HEK293 (cell line): ENCODE data around the gene MLPH.

Experiments
- YY1 ChIP-seq: fragments of 450-650 bp; formaldehyde crosslinking; IDR thresholded peaks from 2 replicates; pipeline ENCODE4 v1.5.1; 2018; ENCODE audit warnings: missing biosample characterization, missing genetic modification characterization
- ZBTB1 ChIP-seq: fragments of 450-650 bp; formaldehyde crosslinking; IDR thresholded peaks from 2 replicates; pipeline ENCODE4 v1.5.1; 2016; ENCODE audit warnings: missing biosample characterization, missing genetic modification characterization
- ZFP3 ChIP-seq: fragments of 450-650 bp; formaldehyde crosslinking; IDR thresholded peaks from 2 replicates; pipeline ENCODE4 v1.5.1; 2016; ENCODE audit warnings: low read depth, missing biosample characterization, missing genetic modification characterization
- ZNF24 ChIP-seq: fragments of 450-650 bp; formaldehyde crosslinking; IDR thresholded peaks from 2 replicates; pipeline ENCODE4 v1.5.1; 2016; ENCODE audit warnings: missing biosample characterization, missing genetic modification characterization
- ZNF274 ChIP-seq, 2 experiments: fragments of 200-500 bp in 1 of 2; fragments of 450-650 bp in 1 of 2; sonication (Bioruptor generic) in 1 of 2; formaldehyde crosslinking in 1 of 2; IDR thresholded peaks; 2 replicates each; pipeline versions ENCODE4 v1.5.1 to v1.6.1; 2014 to 2016; ENCODE audit warnings: borderline replicate concordance in 1 of 2, inconsistent platforms in 1 of 2, low read length in 1 of 2, missing biosample characterization in 1 of 2, missing genetic modification characterization in 1 of 2
- ZNF292 ChIP-seq: fragments of 450-650 bp; formaldehyde crosslinking; IDR thresholded peaks from 2 replicates; pipeline ENCODE4 v1.5.1; 2016; ENCODE audit warnings: low read depth, missing biosample characterization, missing genetic modification characterization, borderline replicate concordance
- ZSCAN16 ChIP-seq: fragments of 450-650 bp; formaldehyde crosslinking; IDR thresholded peaks from 2 replicates; pipeline ENCODE4 v1.5.1; 2016; ENCODE audit warnings: missing biosample characterization, missing genetic modification characterization
- TF ChIP-seq, protein P1 (sequence below): fragments of 450-650 bp; formaldehyde crosslinking; IDR thresholded peaks from 2 replicates; pipeline ENCODE4 v1.5.1; 2016; ENCODE audit warnings: missing biosample characterization, missing genetic modification characterization, low read depth
- TF ChIP-seq, protein P2 (sequence below): fragments of 450-650 bp; formaldehyde crosslinking; IDR thresholded peaks from 2 replicates; pipeline ENCODE4 v1.5.1; 2016; ENCODE audit warnings: missing biosample characterization, missing genetic modification characterization
- TF ChIP-seq, protein P3 (sequence below): fragments of 450-650 bp; formaldehyde crosslinking; IDR thresholded peaks from 2 replicates; pipeline ENCODE4 v1.5.1; 2016; ENCODE audit warnings: missing biosample characterization, missing genetic modification characterization

DNA sequence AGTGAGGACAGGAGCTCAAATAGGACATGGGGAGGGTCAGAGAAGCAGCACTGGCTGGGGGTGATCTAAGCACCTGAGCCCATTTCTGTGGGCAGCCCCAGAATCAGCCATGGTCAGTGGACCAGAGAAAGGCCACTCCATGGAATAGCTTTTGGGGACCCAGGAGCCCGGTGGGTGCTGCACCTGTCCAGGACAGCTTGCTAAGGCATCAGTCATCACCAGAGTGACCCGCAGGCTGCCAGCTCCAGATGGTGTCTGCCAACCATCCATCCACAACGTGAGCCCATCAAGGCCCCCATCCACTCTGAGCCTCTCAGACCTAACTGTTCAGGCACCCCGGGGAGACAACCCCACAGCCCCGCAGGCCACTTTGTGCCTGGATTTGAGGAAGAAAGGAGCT lies 49.5 kb upstream of the MLPH start:
- TF ChIP-seq, protein P1, sequence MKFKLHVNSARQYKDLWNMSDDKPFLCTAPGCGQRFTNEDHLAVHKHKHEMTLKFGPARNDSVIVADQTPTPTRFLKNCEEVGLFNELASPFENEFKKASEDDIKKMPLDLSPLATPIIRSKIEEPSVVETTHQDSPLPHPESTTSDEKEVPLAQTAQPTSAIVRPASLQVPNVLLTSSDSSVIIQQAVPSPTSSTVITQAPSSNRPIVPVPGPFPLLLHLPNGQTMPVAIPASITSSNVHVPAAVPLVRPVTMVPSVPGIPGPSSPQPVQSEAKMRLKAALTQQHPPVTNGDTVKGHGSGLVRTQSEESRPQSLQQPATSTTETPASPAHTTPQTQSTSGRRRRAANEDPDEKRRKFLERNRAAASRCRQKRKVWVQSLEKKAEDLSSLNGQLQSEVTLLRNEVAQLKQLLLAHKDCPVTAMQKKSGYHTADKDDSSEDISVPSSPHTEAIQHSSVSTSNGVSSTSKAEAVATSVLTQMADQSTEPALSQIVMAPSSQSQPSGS (tag by site-specific recombination), result no peak
- no peak for TF ChIP-seq ZNF24
- TF ChIP-seq, protein P2, sequence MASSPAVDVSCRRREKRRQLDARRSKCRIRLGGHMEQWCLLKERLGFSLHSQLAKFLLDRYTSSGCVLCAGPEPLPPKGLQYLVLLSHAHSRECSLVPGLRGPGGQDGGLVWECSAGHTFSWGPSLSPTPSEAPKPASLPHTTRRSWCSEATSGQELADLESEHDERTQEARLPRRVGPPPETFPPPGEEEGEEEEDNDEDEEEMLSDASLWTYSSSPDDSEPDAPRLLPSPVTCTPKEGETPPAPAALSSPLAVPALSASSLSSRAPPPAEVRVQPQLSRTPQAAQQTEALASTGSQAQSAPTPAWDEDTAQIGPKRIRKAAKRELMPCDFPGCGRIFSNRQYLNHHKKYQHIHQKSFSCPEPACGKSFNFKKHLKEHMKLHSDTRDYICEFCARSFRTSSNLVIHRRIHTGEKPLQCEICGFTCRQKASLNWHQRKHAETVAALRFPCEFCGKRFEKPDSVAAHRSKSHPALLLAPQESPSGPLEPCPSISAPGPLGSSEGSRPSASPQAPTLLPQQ (tag by site-specific recombination), result no peak
- TF ChIP-seq, protein P3, sequence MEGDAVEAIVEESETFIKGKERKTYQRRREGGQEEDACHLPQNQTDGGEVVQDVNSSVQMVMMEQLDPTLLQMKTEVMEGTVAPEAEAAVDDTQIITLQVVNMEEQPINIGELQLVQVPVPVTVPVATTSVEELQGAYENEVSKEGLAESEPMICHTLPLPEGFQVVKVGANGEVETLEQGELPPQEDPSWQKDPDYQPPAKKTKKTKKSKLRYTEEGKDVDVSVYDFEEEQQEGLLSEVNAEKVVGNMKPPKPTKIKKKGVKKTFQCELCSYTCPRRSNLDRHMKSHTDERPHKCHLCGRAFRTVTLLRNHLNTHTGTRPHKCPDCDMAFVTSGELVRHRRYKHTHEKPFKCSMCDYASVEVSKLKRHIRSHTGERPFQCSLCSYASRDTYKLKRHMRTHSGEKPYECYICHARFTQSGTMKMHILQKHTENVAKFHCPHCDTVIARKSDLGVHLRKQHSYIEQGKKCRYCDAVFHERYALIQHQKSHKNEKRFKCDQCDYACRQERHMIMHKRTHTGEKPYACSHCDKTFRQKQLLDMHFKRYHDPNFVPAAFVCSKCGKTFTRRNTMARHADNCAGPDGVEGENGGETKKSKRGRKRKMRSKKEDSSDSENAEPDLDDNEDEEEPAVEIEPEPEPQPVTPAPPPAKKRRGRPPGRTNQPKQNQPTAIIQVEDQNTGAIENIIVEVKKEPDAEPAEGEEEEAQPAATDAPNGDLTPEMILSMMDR (tag by site-specific recombination), result no peak
- no peak for TF ChIP-seq YY1
- TF ChIP-seq ZNF274 (IDR thresholded peaks at IDR 0.05; ENCODE audit: low read length), result no peak
- TF ChIP-seq ZNF274 (tag by site-specific recombination; IDR thresholded peaks at IDR 0.05; ENCODE audit: borderline replicate concordance), result no peak
- no peak for TF ChIP-seq ZNF292
- TF ChIP-seq ZBTB1 (tag by site-specific recombination), result no peak
- TF ChIP-seq ZSCAN16 (tag by site-specific recombination), result no peak
- no peak for TF ChIP-seq ZFP3
